Glomerular endothelial cell (primary cell): Measurements from ENCODE around the gene ELFN2. TPM values are rescaled to one million over a fixed set of nuclear protein-coding genes. Genes with fewer than 3 reads are reported as not detected.

ENCODE experiments used
- DNase-seq: peaks from one replicate; pipeline ENCODE4 v3.0.0-alpha.2; 2011; ENCODE audit warnings: low read depth, low spot score; ENCODE audit errors: extremely low read depth
- total RNA-seq: library from RNA; depleted of rRNA; stranded (reverse); fragments of >200 nt; gene quantifications from 2 replicates; pipeline ENCODE4 v1.2.3, GENCODE V29; 2015

The ELFN2 gene
- total RNA-seq, 1 donor from 2014 or later, result 3.2 TPM

GRCh38 chr22:37388538-37388937 is 38.7 kb downstream of the ELFN2 start:
- DNase-seq, result no peak

- DNase-seq, result no peak
These were observed 39.5 kb downstream of the ELFN2 start for GRCh38 chr22:37387793-37388192.

GRCh38 chr22:37386441-37386840 is 40.8 kb downstream of the ELFN2 start:
- no peak for DNase-seq

- no peak for DNase-seq
These were observed 42.6 kb downstream of the ELFN2 start for GRCh38 chr22:37384691-37385090.

GRCh38 chr22:37383341-37383740 is 43.9 kb downstream of the ELFN2 start:
- no peak for DNase-seq

- DNase-seq, result no peak
These were observed 45.8 kb downstream of the ELFN2 start for GRCh38 chr22:37381489-37381888.

GRCh38 chr22:37379722-37380121 is 47.6 kb downstream of the ELFN2 start:
- DNase-seq, result no peak

GRCh38 chr22:37379085-37379484 is 48.2 kb downstream of the ELFN2 start:
- no peak for DNase-seq

- DNase-seq, result no peak
These were observed 48.6 kb downstream of the ELFN2 start for GRCh38 chr22:37378642-37379058.

- DNase-seq, result no peak
These were observed 49.4 kb downstream of the ELFN2 start for GRCh38 chr22:37377927-37378326.

- no peak for DNase-seq
These were observed 50.1 kb downstream of the ELFN2 start for GRCh38 chr22:37377138-37377537.

GRCh38 chr22:37376643-37377042 is 50.6 kb downstream of the ELFN2 start:
- DNase-seq, result no peak

GRCh38 chr22:37375801-37376200 is 51.5 kb downstream of the ELFN2 start:
- DNase-seq, result no peak

- DNase-seq, result no peak
These were observed 52.7 kb downstream of the ELFN2 start for GRCh38 chr22:37374571-37374970.

GRCh38 chr22:37373451-37373850 is 53.8 kb downstream of the ELFN2 start:
- no peak for DNase-seq

- DNase-seq, result no peak
These were observed 55.4 kb downstream of the ELFN2 start for GRCh38 chr22:37371911-37372310.

GRCh38 chr22:37371491-37371890 is 55.8 kb downstream of the ELFN2 start:
- DNase-seq, result no peak

- no peak for DNase-seq
These were observed 56.8 kb downstream of the ELFN2 start for GRCh38 chr22:37370306-37370979.

- DNase-seq, result no peak
These were observed 57.8 kb downstream of the ELFN2 start for GRCh38 chr22:37369483-37369882.

- no peak for DNase-seq
These were observed 59.2 kb downstream of the ELFN2 start for GRCh38 chr22:37368058-37368457.

GRCh38 chr22:37366601-37367000 is 60.7 kb downstream of the ELFN2 start:
- no peak for DNase-seq

- DNase-seq, result no peak
These were observed 61.3 kb downstream of the ELFN2 start for GRCh38 chr22:37365950-37366349.
